Measurements from ENCODE around the gene PKNOX2.

- TF ChIP-seq POLR2AphosphoS5 (IDR thresholded peaks at IDR 0.05), result no peak
- TF ChIP-seq CTCF (IDR thresholded peaks at IDR 0.05), result no peak
- no peak for TF ChIP-seq POLR2A (IDR thresholded peaks at IDR 0.05)
- TF ChIP-seq EP300 (IDR thresholded peaks at IDR 0.05), result no peak
Observed at GRCh38 chr11:125241104-125241503, 76.6 kb downstream of the PKNOX2 start.

All from gastroesophageal sphincter (tissue), 3 donors.